ENCODE data around the gene SLC25A5.

SLC25A5 gene

GRCh38 chrX:119465555-119465954, 2.7 kb upstream of the SLC25A5 start:
- Mint-ChIP-seq H3K27ac (no peak overlapping the region), H3K27me3 (peaks cover 3% of the 10 kb centered on the region), H3K4me3 (no peak overlapping the region), H3K4me1 (peaks cover 23% of the 10 kb centered on the region), H3K9me3 (no peaks in the 10 kb centered on the region), H3K36me3 (peaks cover 13% of the 10 kb centered on the region)
- no peak for DNase-seq
- CTCF ChIA-PET, result no interaction called here

GRCh38 chrX:119466970-119467369, 1.3 kb upstream of the SLC25A5 start:
- CTCF ChIA-PET, result interaction anchor here (0.9 kb wide), 1 partner anchor 45 kb away, joined by 4 read pairs; no protein-coding TSS in a partner anchor
- H3K27ac Mint-ChIP-seq, result no peak overlapping the region

GRCh38 chrX:119467433-119467832, 811 bp upstream of the SLC25A5 start:
- Mint-ChIP-seq H3K4me3 (peak overlapping the region; percentile 85), H3K27me3 (peaks cover 3% of the 10 kb centered on the region), H3K36me3 (peaks cover 22% of the 10 kb centered on the region), H3K9me3 (no peaks in the 10 kb centered on the region), H3K27ac (no peak overlapping the region), H3K4me1 (peaks cover 26% of the 10 kb centered on the region)
- CTCF ChIA-PET, result no interaction called here
- DNase-seq, result no peak

More at GRCh38 chrX:119466970-119467369, 1.3 kb upstream of the SLC25A5 start:
- H3K36me3 Mint-ChIP-seq, result peaks cover 19% of the 10 kb centered on the region
- no peak for DNase-seq
- H3K27me3 Mint-ChIP-seq, result peaks cover 3% of the 10 kb centered on the region
- peaks cover 26% of the 10 kb centered on the region for H3K4me1 Mint-ChIP-seq
- peak overlapping the region; percentile 33 for H3K4me3 Mint-ChIP-seq
- H3K9me3 Mint-ChIP-seq, result no peaks in the 10 kb centered on the region

GRCh38 chrX:119468551-119469312, 488 bp downstream of the SLC25A5 start:
- H3K4me1 Mint-ChIP-seq, result peaks cover 26% of the 10 kb centered on the region
- CTCF ChIA-PET, result interaction anchor here (0.7 to 3.5 kb wide), 5 partner anchors 9 to 419 kb away, joined by 4 to 14 read pairs (median 6); no protein-coding TSS in a partner anchor
- peaks cover 3% of the 10 kb centered on the region for H3K27me3 Mint-ChIP-seq
- H3K36me3 Mint-ChIP-seq, result peaks cover 23% of the 10 kb centered on the region
- no peaks in the 10 kb centered on the region for H3K9me3 Mint-ChIP-seq
- H3K4me3 Mint-ChIP-seq, result peak overlapping the region; percentile 85
- DNase-seq, result peak; percentile 92
- H3K27ac Mint-ChIP-seq, result peak overlapping the region; percentile 94

GRCh38 chrX:119469313-119469635, 1.0 kb downstream of the SLC25A5 start:
- CTCF ChIA-PET, result interaction anchor here (1.3 to 3.5 kb wide), 4 partner anchors 9 to 43 kb away, joined by 6 to 14 read pairs (median 10); no protein-coding TSS in a partner anchor
- H3K27me3 Mint-ChIP-seq, result peaks cover 5% of the 10 kb centered on the region
- peaks cover 26% of the 10 kb centered on the region for H3K4me1 Mint-ChIP-seq
- DNase-seq, result no peak
- peak overlapping the region; percentile 85 for H3K4me3 Mint-ChIP-seq
- peaks cover 23% of the 10 kb centered on the region for H3K36me3 Mint-ChIP-seq
- no peaks in the 10 kb centered on the region for H3K9me3 Mint-ChIP-seq
- H3K27ac Mint-ChIP-seq, result peak overlapping the region; percentile 94

- Mint-ChIP-seq H3K4me3 (no peak overlapping the region), H3K4me1 (peaks cover 8% of the 10 kb centered on the region), H3K36me3 (peaks cover 16% of the 10 kb centered on the region), H3K27ac (no peak overlapping the region), H3K27me3 (peaks cover 10% of the 10 kb centered on the region), H3K9me3 (no peaks in the 10 kb centered on the region)
- CTCF ChIA-PET, result no interaction called here
- DNase-seq, result no peak
Measured at GRCh38 chrX:119474615-119475388, 6.6 kb downstream of the SLC25A5 start.

GRCh38 chrX:119475389-119476101, 7.3 kb downstream of the SLC25A5 start:
- peaks cover 10% of the 10 kb centered on the region for H3K36me3 Mint-ChIP-seq
- H3K4me1 Mint-ChIP-seq, result peaks cover 3% of the 10 kb centered on the region
- no peak overlapping the region for H3K27ac Mint-ChIP-seq
- no peaks in the 10 kb centered on the region for H3K9me3 Mint-ChIP-seq
- no peak for DNase-seq
- peaks cover 11% of the 10 kb centered on the region for H3K27me3 Mint-ChIP-seq
- CTCF ChIA-PET, result no interaction called here
- H3K4me3 Mint-ChIP-seq, result no peak overlapping the region

GRCh38 chrX:119477812-119478232, 9.6 kb downstream of the SLC25A5 start:
- no peak for DNase-seq
- CTCF ChIA-PET, result interaction anchor here (1.4 kb wide), 1 partner anchor 9 kb away, joined by 6 read pairs; no protein-coding TSS in a partner anchor
- Mint-ChIP-seq H3K36me3 (no peaks in the 10 kb centered on the region), H3K4me3 (no peak overlapping the region), H3K27ac (no peak overlapping the region), H3K9me3 (no peaks in the 10 kb centered on the region), H3K4me1 (peaks cover 6% of the 10 kb centered on the region), H3K27me3 (peaks cover 11% of the 10 kb centered on the region)

GRCh38 chrX:119478504-119478903, 10.3 kb downstream of the SLC25A5 start:
- CTCF ChIA-PET, result interaction anchor here (1.4 kb wide), 1 partner anchor 9 kb away, joined by 6 read pairs; no protein-coding TSS in a partner anchor
- no peak for DNase-seq
- Mint-ChIP-seq H3K36me3 (no peaks in the 10 kb centered on the region), H3K4me1 (peaks cover 10% of the 10 kb centered on the region), H3K9me3 (no peaks in the 10 kb centered on the region), H3K27ac (no peak overlapping the region), H3K4me3 (no peak overlapping the region), H3K27me3 (peaks cover 11% of the 10 kb centered on the region)

GRCh38 chrX:119479845-119480244, 11.6 kb downstream of the SLC25A5 start:
- Mint-ChIP-seq H3K27ac (no peak overlapping the region), H3K27me3 (peaks cover 4% of the 10 kb centered on the region), H3K4me1 (peaks cover 10% of the 10 kb centered on the region), H3K36me3 (no peaks in the 10 kb centered on the region), H3K4me3 (no peak overlapping the region), H3K9me3 (no peaks in the 10 kb centered on the region)
- CTCF ChIA-PET, result no interaction called here
- no peak for DNase-seq

GRCh38 chrX:119481323-119481801, 13.1 kb downstream of the SLC25A5 start:
- no peak for DNase-seq
- Mint-ChIP-seq H3K9me3 (no peaks in the 10 kb centered on the region), H3K4me1 (peaks cover 10% of the 10 kb centered on the region), H3K27me3 (peaks cover 4% of the 10 kb centered on the region), H3K36me3 (no peaks in the 10 kb centered on the region), H3K27ac (no peak overlapping the region), H3K4me3 (no peak overlapping the region)
- CTCF ChIA-PET, result interaction anchor here (1.1 to 2.1 kb wide), 3 partner anchors 10 to 71 kb away, joined by 3 to 15 read pairs (median 6); no protein-coding TSS in a partner anchor

- no peak for DNase-seq
- Mint-ChIP-seq H3K36me3 (no peaks in the 10 kb centered on the region), H3K4me1 (peaks cover 10% of the 10 kb centered on the region), H3K27me3 (peaks cover 4% of the 10 kb centered on the region), H3K27ac (peak overlapping the region; percentile 80), H3K9me3 (no peaks in the 10 kb centered on the region), H3K4me3 (peak overlapping the region; percentile 61)
- CTCF ChIA-PET, result interaction anchor here (1.1 to 2.5 kb wide), 7 partner anchors 9 to 71 kb away, joined by 3 to 15 read pairs (median 6); partner anchors contain the start of gene SLC25A5
Measured at GRCh38 chrX:119482041-119482440, 13.8 kb downstream of the SLC25A5 start.

GRCh38 chrX:119482481-119483480, 14.5 kb downstream of the SLC25A5 start:
- Mint-ChIP-seq H3K36me3 (no peaks in the 10 kb centered on the region), H3K9me3 (no peaks in the 10 kb centered on the region), H3K4me3 (peak overlapping the region; percentile 61), H3K27me3 (peaks cover 4% of the 10 kb centered on the region), H3K4me1 (peaks cover 10% of the 10 kb centered on the region), H3K27ac (peak overlapping the region; percentile 80)
- peak; percentile 70 for DNase-seq
- CTCF ChIA-PET, result interaction anchor here (0.9 to 2.5 kb wide), 9 partner anchors 9 to 396 kb away, joined by 3 to 15 read pairs (median 6); partner anchors contain the start of gene SLC25A5

Measured in activated naive CD4-positive, alpha-beta T cell treated with anti-CD3 and anti-CD28 coated beads, Interleukin-2, amount 10 ng/mL, durations not matched to agents 7 days and 5 days (primary cell).